Keratinocyte (primary cell): ENCODE measurements around the gene CNPY1.

Source experiments
- EZH2 ChIP-seq: IDR thresholded peaks from one replicate; pipeline ENCODE4 v1.6.1; 2012; ENCODE audit warnings: inconsistent platforms, mild to moderate bottlenecking, low read length, moderate library complexity
- TF ChIP-seq, protein P1 (sequence below), 3 experiments: IDR thresholded peaks in 1 of 3; conservative IDR thresholded peaks in 1 of 3; optimal IDR thresholded peaks in 1 of 3; 2 replicates in 2 of 3; 3 replicates in 1 of 3; pipeline versions ENCODE3 to v1.5.1; 2011; ENCODE audit warnings: low read length in 3 of 3, mild to moderate bottlenecking in 3 of 3, moderate library complexity in 2 of 3, control low read depth in 1 of 3, inconsistent platforms in 1 of 3; ENCODE audit not compliant: insufficient read depth in 2 of 3; ENCODE audit errors: extremely low read depth in 1 of 3

DNA sequence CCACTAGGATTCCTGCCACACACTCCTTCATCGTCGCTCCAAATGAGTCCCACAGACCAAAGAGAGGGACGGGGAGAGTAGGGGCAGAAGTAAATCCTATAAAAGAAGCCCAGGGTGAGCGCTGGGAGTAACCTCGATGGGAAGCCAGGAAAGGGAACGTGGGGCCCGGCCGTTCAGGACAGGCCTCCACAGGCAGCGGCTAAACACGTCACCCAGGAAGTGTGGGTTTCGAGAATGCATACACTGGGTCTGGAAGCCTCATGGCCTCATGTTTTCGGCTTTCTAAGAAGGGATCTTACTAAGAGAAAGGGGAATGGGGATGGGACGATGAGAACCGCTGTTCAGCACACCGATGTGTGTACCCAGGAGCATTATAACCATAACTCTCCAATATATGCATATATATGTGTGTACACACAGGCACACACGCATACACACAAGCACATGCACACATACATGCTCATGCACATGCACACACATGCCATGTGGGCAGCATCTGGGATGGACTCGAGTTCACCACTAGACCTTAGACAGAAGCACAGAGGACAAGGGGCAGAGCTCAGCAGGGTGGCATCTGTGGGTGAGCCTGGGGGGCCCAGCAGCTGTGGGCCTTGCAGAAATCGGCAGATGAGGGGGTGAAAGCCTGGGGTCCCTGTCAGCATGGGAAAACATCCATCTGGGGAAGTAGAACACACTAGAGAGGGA, 14.8 kb upstream of the CNPY1 start:
- TF ChIP-seq, protein P1, sequence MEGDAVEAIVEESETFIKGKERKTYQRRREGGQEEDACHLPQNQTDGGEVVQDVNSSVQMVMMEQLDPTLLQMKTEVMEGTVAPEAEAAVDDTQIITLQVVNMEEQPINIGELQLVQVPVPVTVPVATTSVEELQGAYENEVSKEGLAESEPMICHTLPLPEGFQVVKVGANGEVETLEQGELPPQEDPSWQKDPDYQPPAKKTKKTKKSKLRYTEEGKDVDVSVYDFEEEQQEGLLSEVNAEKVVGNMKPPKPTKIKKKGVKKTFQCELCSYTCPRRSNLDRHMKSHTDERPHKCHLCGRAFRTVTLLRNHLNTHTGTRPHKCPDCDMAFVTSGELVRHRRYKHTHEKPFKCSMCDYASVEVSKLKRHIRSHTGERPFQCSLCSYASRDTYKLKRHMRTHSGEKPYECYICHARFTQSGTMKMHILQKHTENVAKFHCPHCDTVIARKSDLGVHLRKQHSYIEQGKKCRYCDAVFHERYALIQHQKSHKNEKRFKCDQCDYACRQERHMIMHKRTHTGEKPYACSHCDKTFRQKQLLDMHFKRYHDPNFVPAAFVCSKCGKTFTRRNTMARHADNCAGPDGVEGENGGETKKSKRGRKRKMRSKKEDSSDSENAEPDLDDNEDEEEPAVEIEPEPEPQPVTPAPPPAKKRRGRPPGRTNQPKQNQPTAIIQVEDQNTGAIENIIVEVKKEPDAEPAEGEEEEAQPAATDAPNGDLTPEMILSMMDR (optimal IDR thresholded peaks at IDR 0.05 in 1 of 3, IDR thresholded peaks at IDR 0.05 in 1 of 3, conservative IDR thresholded peaks at IDR 0.05 in 1 of 3; ENCODE audit: extremely low read depth in 1 of 3, insufficient read depth in 2 of 3, low read length in 3 of 3) = no peak
- no peak for TF ChIP-seq EZH2
